Stimulated activated CD4-positive, alpha-beta T cell treated with anti-CD3 and anti-CD28 coated beads, Interleukin-4, amount 100 ng/mL, for 24 hours (primary cell): ENCODE results near the gene KCNMA1.

ENCODE experiments used
- DNase-seq: peaks from one replicate; pipeline ENCODE4 v3.0.0-alpha.2; 2020

Gene KCNMA1

GRCh38 chr10:77504196-77504872 lies 133.3 kb downstream of the KCNMA1 start:
- DNase-seq = no peak

GRCh38 chr10:77501846-77502261 lies 135.8 kb downstream of the KCNMA1 start:
- DNase-seq = no peak

- DNase-seq = no peak
Measured at GRCh38 chr10:77501152-77501845, 136.3 kb downstream of the KCNMA1 start.

- DNase-seq = no peak
Measured at GRCh38 chr10:77500754-77501151, 136.9 kb downstream of the KCNMA1 start.

GRCh38 chr10:77498829-77499228 lies 138.8 kb downstream of the KCNMA1 start:
- no peak for DNase-seq

- no peak for DNase-seq
Measured at GRCh38 chr10:77498210-77498609, 139.4 kb downstream of the KCNMA1 start.

GRCh38 chr10:77497748-77498147 lies 139.9 kb downstream of the KCNMA1 start:
- DNase-seq = no peak

GRCh38 chr10:77496941-77497420 lies 140.6 kb downstream of the KCNMA1 start:
- no peak for DNase-seq

- DNase-seq = no peak
Measured at GRCh38 chr10:77494756-77495541, 142.7 kb downstream of the KCNMA1 start.

GRCh38 chr10:77494327-77494726 lies 143.3 kb downstream of the KCNMA1 start:
- DNase-seq = no peak

GRCh38 chr10:77493851-77494261 lies 143.8 kb downstream of the KCNMA1 start:
- DNase-seq = no peak

- no peak for DNase-seq
Measured at GRCh38 chr10:77493239-77493806, 144.3 kb downstream of the KCNMA1 start.

GRCh38 chr10:77492368-77492994 lies 145.1 kb downstream of the KCNMA1 start:
- DNase-seq = no peak

- DNase-seq = no peak
Measured at GRCh38 chr10:77490534-77491314, 146.9 kb downstream of the KCNMA1 start.

GRCh38 chr10:77486517-77486916 lies 151.1 kb downstream of the KCNMA1 start:
- no peak for DNase-seq

- DNase-seq = no peak
Measured at GRCh38 chr10:77485847-77486246, 151.8 kb downstream of the KCNMA1 start.

GRCh38 chr10:77482072-77482471 lies 155.5 kb downstream of the KCNMA1 start:
- DNase-seq = no peak

GRCh38 chr10:77479586-77479985 lies 158.0 kb downstream of the KCNMA1 start:
- no peak for DNase-seq

- no peak for DNase-seq
Measured at GRCh38 chr10:77478962-77479359, 158.6 kb downstream of the KCNMA1 start.

- DNase-seq = no peak
Measured at GRCh38 chr10:77478247-77478961, 159.2 kb downstream of the KCNMA1 start.

- no peak for DNase-seq
Measured at GRCh38 chr10:77475522-77475921, 162.1 kb downstream of the KCNMA1 start.
